Osteocyte (in vitro differentiated cells): Measurements from ENCODE around the gene C3orf20. TPM values are rescaled to one million over a fixed set of nuclear protein-coding genes. Genes with fewer than 3 reads are reported as not detected.

ENCODE experiments used
- DNase-seq: peaks from one replicate; pipeline ENCODE4 v3.0.0; 2021; ENCODE audit warnings: mixed read lengths; ENCODE audit not compliant: unreplicated experiment; ENCODE audit errors: extremely low spot score
- H3K27ac Mint-ChIP-seq: one replicate; pipeline ENCODE4 v1.8.0; 2021; ENCODE audit warnings: mild to moderate bottlenecking, mixed read lengths; ENCODE audit not compliant: unreplicated experiment
- H3K27me3 Mint-ChIP-seq: one replicate; pipeline ENCODE4 v1.8.0; 2021; ENCODE audit warnings: mixed read lengths; ENCODE audit not compliant: unreplicated experiment
- H3K36me3 Mint-ChIP-seq: one replicate; pipeline ENCODE4 v1.8.0; 2021; ENCODE audit warnings: mixed read lengths; ENCODE audit not compliant: unreplicated experiment
- H3K4me1 Mint-ChIP-seq: one replicate; pipeline ENCODE4 v1.8.0; 2021; ENCODE audit warnings: mixed read lengths; ENCODE audit not compliant: unreplicated experiment
- H3K4me3 Mint-ChIP-seq: one replicate; pipeline ENCODE4 v1.8.0; 2021; ENCODE audit warnings: mild to moderate bottlenecking, moderate library complexity, mixed read lengths; ENCODE audit not compliant: unreplicated experiment
- H3K9me3 Mint-ChIP-seq: one replicate; pipeline ENCODE4 v1.8.0; 2021; ENCODE audit warnings: mixed read lengths; ENCODE audit not compliant: unreplicated experiment
- total RNA-seq: library from RNA; stranded (reverse); gene quantifications from 2 replicates; pipeline ENCODE4 v1.2.1, GENCODE V29; 2021
- TF ChIP-seq, protein P1 (sequence below): fragments of 200-600 bp; sonication (generic); IDR thresholded peaks from 2 replicates; pipeline ENCODE4 v1.5.0; 2021; ENCODE audit warnings: antibody characterized with exemption, mild to moderate bottlenecking, moderate library complexity

C3orf20 gene
- total RNA-seq, 1 donor from 2014 or later, result not detected

DNA sequence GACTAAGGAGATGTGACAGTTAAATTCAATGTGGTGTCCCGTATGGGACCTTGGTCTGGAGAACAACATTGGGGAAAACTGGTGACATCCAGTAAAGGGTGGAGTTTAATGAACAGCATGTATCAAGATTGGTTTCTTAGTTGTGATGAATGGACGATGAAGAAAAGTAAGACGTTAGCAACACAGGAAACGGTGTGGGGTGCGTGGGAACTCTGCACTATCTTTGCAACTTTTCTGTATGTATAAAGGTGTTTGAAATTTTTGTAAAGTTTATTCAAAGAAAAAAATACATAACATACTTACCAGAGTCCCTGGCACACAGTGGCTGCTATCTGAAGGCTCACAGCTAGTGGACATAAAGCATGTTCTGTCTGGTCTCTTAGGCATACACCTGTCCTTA lies 29.5 kb upstream of the C3orf20 start:
- no peak overlapping the region for H3K27ac Mint-ChIP-seq
- TF ChIP-seq, protein P1, sequence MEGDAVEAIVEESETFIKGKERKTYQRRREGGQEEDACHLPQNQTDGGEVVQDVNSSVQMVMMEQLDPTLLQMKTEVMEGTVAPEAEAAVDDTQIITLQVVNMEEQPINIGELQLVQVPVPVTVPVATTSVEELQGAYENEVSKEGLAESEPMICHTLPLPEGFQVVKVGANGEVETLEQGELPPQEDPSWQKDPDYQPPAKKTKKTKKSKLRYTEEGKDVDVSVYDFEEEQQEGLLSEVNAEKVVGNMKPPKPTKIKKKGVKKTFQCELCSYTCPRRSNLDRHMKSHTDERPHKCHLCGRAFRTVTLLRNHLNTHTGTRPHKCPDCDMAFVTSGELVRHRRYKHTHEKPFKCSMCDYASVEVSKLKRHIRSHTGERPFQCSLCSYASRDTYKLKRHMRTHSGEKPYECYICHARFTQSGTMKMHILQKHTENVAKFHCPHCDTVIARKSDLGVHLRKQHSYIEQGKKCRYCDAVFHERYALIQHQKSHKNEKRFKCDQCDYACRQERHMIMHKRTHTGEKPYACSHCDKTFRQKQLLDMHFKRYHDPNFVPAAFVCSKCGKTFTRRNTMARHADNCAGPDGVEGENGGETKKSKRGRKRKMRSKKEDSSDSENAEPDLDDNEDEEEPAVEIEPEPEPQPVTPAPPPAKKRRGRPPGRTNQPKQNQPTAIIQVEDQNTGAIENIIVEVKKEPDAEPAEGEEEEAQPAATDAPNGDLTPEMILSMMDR, result no peak
- H3K36me3 Mint-ChIP-seq, result peaks cover 1% of the 10 kb centered on the region
- DNase-seq, result no peak
- no peaks in the 10 kb centered on the region for H3K9me3 Mint-ChIP-seq
- peaks cover under 1% of the 10 kb centered on the region for H3K4me1 Mint-ChIP-seq
- peaks cover 28% of the 10 kb centered on the region for H3K27me3 Mint-ChIP-seq
- no peak overlapping the region for H3K4me3 Mint-ChIP-seq

DNA sequence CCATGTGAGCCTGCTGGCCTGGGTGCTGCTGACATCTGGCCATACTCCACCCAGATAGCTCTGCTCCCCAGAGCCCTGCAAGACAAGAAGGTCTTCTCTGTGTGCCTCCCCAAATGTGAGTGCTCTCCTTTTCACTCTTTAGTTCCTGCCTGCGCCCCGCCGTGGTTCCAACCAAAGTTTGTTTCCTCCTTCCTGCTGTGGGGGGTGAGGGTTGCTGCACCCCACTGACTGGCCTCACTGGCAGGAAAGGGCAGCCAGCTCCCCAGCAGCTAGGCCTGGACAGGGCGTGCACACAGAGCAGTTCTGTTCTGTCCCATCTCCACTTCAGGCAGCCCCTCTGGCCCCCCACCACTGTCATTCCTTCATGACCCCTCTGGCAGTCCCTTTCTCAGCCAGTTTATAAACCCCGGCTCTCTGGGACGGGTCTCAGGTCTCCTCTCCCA lies 28.8 kb upstream of the C3orf20 start:
- H3K27me3 Mint-ChIP-seq, result peaks cover 28% of the 10 kb centered on the region
- peaks cover 3% of the 10 kb centered on the region for H3K36me3 Mint-ChIP-seq
- TF ChIP-seq, protein P1, result no peak
- H3K9me3 Mint-ChIP-seq, result no peaks in the 10 kb centered on the region
- no peak overlapping the region for H3K4me3 Mint-ChIP-seq
- no peak overlapping the region for H3K27ac Mint-ChIP-seq
- DNase-seq, result no peak
- H3K4me1 Mint-ChIP-seq, result peaks cover 8% of the 10 kb centered on the region

DNA sequence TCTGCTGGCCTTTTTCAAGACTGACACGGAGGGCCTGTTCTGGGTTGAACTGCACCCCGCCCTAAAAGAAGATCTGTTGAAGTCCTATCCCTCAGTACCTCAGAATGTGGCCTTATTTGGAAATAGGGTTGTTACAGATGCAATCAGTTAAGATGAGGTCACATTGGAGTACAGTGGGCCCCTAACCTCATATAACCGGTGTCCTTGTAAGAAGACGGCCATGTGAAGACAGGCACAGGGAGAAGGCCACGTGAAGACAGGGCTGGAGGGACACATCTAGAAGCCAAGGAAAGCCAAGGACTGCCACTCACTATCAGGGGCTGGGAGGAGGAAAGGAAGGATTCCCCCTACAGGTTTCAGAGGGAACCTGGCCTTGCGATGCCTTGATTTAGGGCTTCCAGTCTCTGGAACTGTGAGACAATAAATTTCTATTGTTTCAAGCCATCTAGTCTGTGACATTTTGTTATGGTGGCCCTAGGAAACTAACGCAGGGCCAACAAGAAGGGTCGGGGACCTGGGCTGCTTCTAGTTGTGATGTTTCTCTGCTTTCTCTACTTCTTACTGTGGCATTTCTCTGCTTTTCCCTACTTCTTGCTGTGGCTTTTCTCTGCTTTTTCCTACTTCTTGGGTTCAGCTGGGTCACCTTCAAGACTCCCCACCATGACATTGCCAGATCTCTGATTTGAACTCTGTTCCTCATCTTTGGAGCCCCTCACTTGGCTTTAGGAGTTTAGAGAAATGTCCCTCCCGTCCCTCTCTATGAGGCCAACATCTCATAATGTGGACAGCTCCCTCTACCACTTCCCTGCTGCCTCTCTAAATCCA lies 28.1 kb upstream of the C3orf20 start:
- no peaks in the 10 kb centered on the region for H3K9me3 Mint-ChIP-seq
- TF ChIP-seq, protein P1, result no peak

DNA sequence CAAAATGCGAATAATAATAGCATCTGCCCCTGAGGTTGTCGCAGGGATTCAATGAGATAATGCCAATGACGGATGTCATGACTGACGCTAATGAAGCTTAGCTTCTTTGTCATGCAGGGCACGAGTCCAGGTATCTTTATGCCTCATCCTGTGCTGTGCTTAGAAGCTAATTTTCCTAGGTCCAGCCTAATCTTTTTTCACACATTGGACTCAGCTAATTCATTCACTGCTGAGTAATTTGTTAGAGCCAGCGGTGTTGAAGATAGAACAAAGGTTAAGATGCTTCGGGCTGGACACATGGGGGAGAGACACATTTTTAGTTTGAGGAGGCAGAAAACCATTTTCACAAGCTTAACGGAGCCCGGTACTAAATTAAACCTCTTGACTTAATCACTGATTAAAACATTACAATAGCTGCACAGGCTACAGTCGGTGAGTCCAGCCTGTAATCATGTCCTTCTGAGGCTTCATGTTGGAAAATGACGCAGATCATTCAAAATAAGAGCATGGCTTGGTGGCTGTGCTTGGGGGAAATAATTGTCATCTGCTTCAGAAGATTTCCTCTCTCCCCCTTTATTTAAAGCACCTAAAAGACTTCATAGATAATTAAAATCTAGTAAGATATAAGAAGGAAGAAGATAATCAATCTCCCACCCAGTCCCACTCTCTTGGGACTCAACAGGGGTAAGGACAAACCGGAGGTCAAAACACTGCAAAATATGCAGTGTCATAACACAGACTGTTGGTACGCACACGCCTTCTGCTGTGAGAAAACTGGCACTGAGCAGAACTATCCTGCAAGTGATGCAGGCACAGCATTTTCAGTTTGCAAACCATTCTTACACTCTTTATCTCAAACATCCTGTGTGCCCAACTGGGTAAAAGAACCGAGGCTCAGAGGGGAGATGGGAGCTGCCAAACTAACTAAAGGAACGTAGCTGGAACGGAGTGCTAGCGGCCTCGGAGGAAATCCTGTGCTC lies 26.7 kb upstream of the C3orf20 start:
- peaks cover 15% of the 10 kb centered on the region for H3K27me3 Mint-ChIP-seq
- no peak overlapping the region for H3K4me3 Mint-ChIP-seq
- peaks cover 18% of the 10 kb centered on the region for H3K4me1 Mint-ChIP-seq
- H3K27ac Mint-ChIP-seq, result no peak overlapping the region
- H3K36me3 Mint-ChIP-seq, result peaks cover 3% of the 10 kb centered on the region
- TF ChIP-seq, protein P1, result no peak
- no peak for DNase-seq
- H3K9me3 Mint-ChIP-seq, result no peaks in the 10 kb centered on the region

More for the DNA sequence above, 28.1 kb upstream of the C3orf20 start:
- DNase-seq, result no peak
- Mint-ChIP-seq H3K27me3 (peaks cover 27% of the 10 kb centered on the region), H3K27ac (no peak overlapping the region), H3K4me3 (no peak overlapping the region), H3K36me3 (peaks cover 3% of the 10 kb centered on the region), H3K4me1 (peaks cover 9% of the 10 kb centered on the region)
